GM23248 (cell line): ENCODE measurements around the gene DAPK1. TPM values are rescaled to one million over a fixed set of nuclear protein-coding genes. Genes with fewer than 3 reads are reported as not detected.

ENCODE experiments used
- DNase-seq: peaks from one replicate; pipeline ENCODE4 v3.0.0-alpha.2; 2015
- H2AFZ ChIP-seq: fragments of 200-600 bp; sonication (generic); 2 replicates; pipeline ENCODE4 v1.6.1; 2016; ENCODE audit warnings: antibody characterized with exemption
- H3F3A ChIP-seq: fragments of 200-600 bp; sonication (generic); 2 replicates; pipeline ENCODE4 v1.6.1; 2016; ENCODE audit warnings: mild to moderate bottlenecking, antibody characterized with exemption, mixed run types; ENCODE audit not compliant: insufficient read depth
- H3K27ac ChIP-seq: fragments of 200-600 bp; sonication (generic); 2 replicates; pipeline ENCODE4 v1.5.1; 2016; ENCODE audit warnings: mild to moderate bottlenecking
- H3K27me3 ChIP-seq: fragments of 200-600 bp; sonication (generic); replicated peaks from 2 replicates; pipeline ENCODE4 v1.6.1; 2016; ENCODE audit warnings: mild to moderate bottlenecking; ENCODE audit not compliant: insufficient read depth
- H3K36me3 ChIP-seq: fragments of 200-600 bp; sonication (generic); 2 replicates; pipeline ENCODE4 v1.6.1; 2016; ENCODE audit warnings: low read depth, mild to moderate bottlenecking
- H3K4me1 ChIP-seq: fragments of 200-600 bp; sonication (generic); 2 replicates; pipeline ENCODE4 v1.6.1; 2016; ENCODE audit warnings: mild to moderate bottlenecking; ENCODE audit not compliant: insufficient read depth
- H3K4me2 ChIP-seq: fragments of 200-600 bp; sonication (generic); one replicate; pipeline ENCODE4 v1.6.1; 2016; ENCODE audit warnings: mild to moderate bottlenecking; ENCODE audit not compliant: unreplicated experiment
- H3K4me3 ChIP-seq: fragments of 200-600 bp; sonication (generic); 2 replicates; pipeline ENCODE4 v1.5.1; 2016; ENCODE audit warnings: mild to moderate bottlenecking
- H3K79me2 ChIP-seq: fragments of 200-600 bp; sonication (generic); 2 replicates; pipeline ENCODE4 v1.6.1; 2016; ENCODE audit warnings: mild to moderate bottlenecking; ENCODE audit not compliant: insufficient read depth
- H3K9ac ChIP-seq: fragments of 200-600 bp; sonication (generic); 2 replicates; pipeline ENCODE4 v1.6.1; 2016; ENCODE audit warnings: mild to moderate bottlenecking
- H3K9me2 ChIP-seq: fragments of 200-600 bp; sonication (generic); 2 replicates; pipeline ENCODE4 v1.6.1; 2016; ENCODE audit warnings: mixed run types, mild to moderate bottlenecking, moderate library complexity; ENCODE audit not compliant: insufficient read depth
- H3K9me3 ChIP-seq: fragments of 200-600 bp; sonication (generic); one replicate; pipeline ENCODE4 v1.6.1; 2017; ENCODE audit warnings: low read depth
- H4K20me1 ChIP-seq: fragments of 200-600 bp; sonication (generic); 2 replicates; pipeline ENCODE4 v1.6.0; 2016; ENCODE audit not compliant: insufficient read depth
- EZH2 ChIP-seq: fragments of 200-600 bp; sonication (generic); IDR thresholded peaks from 2 replicates; pipeline ENCODE4 v1.6.1; 2018; ENCODE audit warnings: antibody characterized with exemption, mild to moderate bottlenecking; ENCODE audit not compliant: insufficient read depth, poor library complexity, severe bottlenecking
- EZH2phosphoT487 ChIP-seq: fragments of 200-600 bp; sonication (generic); IDR thresholded peaks from 2 replicates; pipeline ENCODE4 v1.6.1; 2018; ENCODE audit warnings: antibody characterized with exemption, moderate library complexity, mild to moderate bottlenecking, low read depth; ENCODE audit not compliant: insufficient read depth
- WGBS, 2 experiments: methylation state at CpG; one replicate each; pipeline ENCODE4 v1.1.6; 2015 to 2017; ENCODE audit warnings: low lambda C conversion rate in 2 of 2, low coverage in 1 of 2; ENCODE audit errors: missing lambda C conversion rate in 2 of 2; 5-methylcytosine and 5-hydroxymethylcytosine counted together
- in situ Hi-C: fragments of 300-500 bp; cut with MboI; formaldehyde crosslinking; loops from 2 replicates; pipeline ENCODE4 v1.15.0; 2020
- polyA plus RNA-seq: library from polyadenylated mRNA; unstranded; fragments of >200 nt; fragmentation: Nextera tagmentation; extraction: Ambion mirVana; gene quantifications from 2 replicates; pipeline ENCODE4 v1.2.1, GENCODE V29; 2016
- total RNA-seq: library from RNA; depleted of rRNA; stranded (reverse); fragments of >200 nt; shearing (Covaris generic); gene quantifications from 2 replicates; pipeline ENCODE4 v1.2.3, GENCODE V29; 2014

The DAPK1 gene
- total and polyA plus RNA-seq, 2 experiments from 2014 or later = 1.6 to 1.9 TPM

DNA sequence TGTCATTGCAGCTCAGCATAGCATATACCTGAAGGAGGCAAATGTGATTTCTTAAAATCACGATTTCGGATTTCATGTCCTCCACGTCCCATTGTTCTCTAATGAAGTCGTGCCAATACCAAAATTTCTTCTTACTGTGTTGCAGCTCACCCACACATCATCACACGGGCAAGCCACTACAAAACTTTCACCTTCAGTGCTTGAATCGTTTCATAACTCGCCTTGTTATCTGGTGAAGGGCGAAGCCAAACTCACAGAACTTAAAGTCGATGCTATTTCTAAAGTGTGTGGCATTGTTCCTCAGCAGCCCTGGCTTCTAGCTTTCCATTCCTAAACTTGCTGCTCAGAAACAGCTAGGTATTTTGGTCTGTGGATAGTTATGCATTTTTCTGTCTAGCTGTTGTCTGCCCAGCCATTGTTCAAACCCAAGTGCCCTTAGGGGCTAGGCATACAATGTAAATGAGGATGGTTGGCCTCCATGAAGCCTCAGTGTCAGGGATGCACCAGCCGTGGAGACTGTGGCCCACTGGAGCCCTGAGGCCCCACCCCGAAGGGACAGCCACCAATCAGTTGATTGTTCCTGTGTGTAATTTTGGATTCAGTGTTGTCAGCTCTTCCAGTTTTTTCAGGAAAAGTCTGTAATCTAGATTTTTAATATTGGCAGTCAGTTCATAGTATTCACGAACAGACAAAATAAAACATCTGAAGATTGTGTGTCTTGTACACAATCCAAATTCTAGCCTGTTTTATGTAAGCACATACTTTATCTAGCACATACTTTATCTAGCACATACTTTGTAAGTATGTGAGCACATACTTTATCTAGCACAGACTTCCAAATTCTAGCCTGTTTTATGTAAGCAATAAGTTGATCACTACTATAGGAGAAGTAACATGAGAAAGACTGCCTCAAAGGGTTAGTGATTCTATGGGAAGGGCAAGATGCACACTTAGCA is 112.8 kb downstream of the DAPK1 start:
- Histone ChIP-seq H3K4me2 (no peak overlapping the region), H3K27ac (no peak overlapping the region)
- in situ Hi-C loops = no loop called here

DNA sequence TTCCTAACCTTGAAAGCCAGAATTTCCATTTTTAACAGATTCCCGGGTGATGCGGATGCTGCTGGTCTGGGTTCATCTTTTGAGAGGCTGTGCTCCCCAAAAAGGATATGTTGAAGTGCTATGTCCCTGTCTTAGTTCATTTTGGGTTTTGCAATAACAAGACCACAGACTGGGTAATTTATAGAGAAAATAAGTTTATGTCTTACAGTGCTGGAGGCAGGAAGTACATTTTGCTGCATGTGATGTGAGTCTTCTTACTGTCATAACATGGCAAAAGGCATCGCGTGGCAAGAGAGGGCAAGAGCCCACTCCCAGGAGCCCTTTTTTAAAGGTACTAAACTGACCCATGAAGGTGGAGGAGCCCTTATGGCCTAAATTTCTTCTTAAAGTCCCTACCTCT is 114.1 kb downstream of the DAPK1 start:
- H3K9me2 ChIP-seq = no peaks in the 10 kb centered on the region
- no peaks in the 10 kb centered on the region for H3K79me2 ChIP-seq
- 0 out of 2 replicates have a peak, but pooled peaks cover 3% of the 10 kb centered on the region for H3F3A ChIP-seq
- H3K36me3 ChIP-seq = no peaks in the 10 kb centered on the region
- 88 to 96% methylated on average over 4 of the region's 4 CpGs for WGBS, 2 experiments
- DNase-seq = no peak
- H2AFZ ChIP-seq = no peak overlapping the region
- H3K4me3 ChIP-seq = no peak overlapping the region
- in situ Hi-C loops = no loop called here
- H3K9me3 ChIP-seq = no peaks in the 10 kb centered on the region
- H3K27me3 ChIP-seq = no peaks in the 10 kb centered on the region; the same call in 1 of the 2 replicates
- no peak overlapping the region for H3K4me2 ChIP-seq
- H3K27ac ChIP-seq = no peak overlapping the region
- TF ChIP-seq EZH2phosphoT487 (no peak), EZH2 (no peak)
- H3K9ac ChIP-seq = no peak overlapping the region
- no peaks in the 10 kb centered on the region for H4K20me1 ChIP-seq
- peaks cover 4% of the 10 kb centered on the region; the same call in 1 of the 2 replicates for H3K4me1 ChIP-seq

More for the DNA sequence above, 112.8 kb downstream of the DAPK1 start:
- no peaks in the 10 kb centered on the region for H3K79me2 ChIP-seq
- no peaks in the 10 kb centered on the region; the same call in 1 of the 2 replicates for H3K27me3 ChIP-seq
- H4K20me1 ChIP-seq = no peaks in the 10 kb centered on the region
- no peak overlapping the region for H3K9ac ChIP-seq
- no peak overlapping the region for H3K4me3 ChIP-seq
- peaks cover 5% of the 10 kb centered on the region; the same call in 1 of the 2 replicates for H3K4me1 ChIP-seq
- TF ChIP-seq EZH2 = no peak
- 0 out of 2 replicates have a peak, but pooled peaks cover 3% of the 10 kb centered on the region for H3F3A ChIP-seq
- no peak for DNase-seq
- WGBS, 2 experiments = 72 to 74% methylated on average over 12 of the region's 12 CpGs
- H2AFZ ChIP-seq = no peak overlapping the region
- H3K9me3 ChIP-seq = no peaks in the 10 kb centered on the region
- no peaks in the 10 kb centered on the region for H3K9me2 ChIP-seq
- no peaks in the 10 kb centered on the region for H3K36me3 ChIP-seq

DNA sequence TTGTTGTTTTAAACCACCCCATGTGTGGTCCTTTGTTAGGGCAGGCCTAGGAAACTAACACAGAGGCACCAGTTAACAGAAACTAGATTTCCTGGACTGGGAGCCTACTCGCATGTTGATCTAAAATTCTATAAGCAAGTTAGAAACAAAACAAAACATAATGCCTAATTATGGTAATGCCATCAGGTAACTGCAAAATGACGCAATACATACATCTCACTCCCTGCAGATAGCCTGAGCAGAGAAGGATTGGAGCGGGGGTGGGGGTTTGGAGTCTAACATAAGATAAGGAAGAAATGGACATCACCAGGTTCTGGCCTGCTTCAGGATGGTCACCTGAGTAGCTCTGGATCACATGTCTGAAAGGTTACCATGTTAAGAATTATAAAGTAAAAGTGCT is 114.9 kb downstream of the DAPK1 start:
- Histone ChIP-seq H3K79me2 (no peaks in the 10 kb centered on the region), H3K4me1 (no peaks in the 10 kb centered on the region), H3K27me3 (no peaks in the 10 kb centered on the region; the same call in 1 of the 2 replicates), H4K20me1 (no peaks in the 10 kb centered on the region), H3K9me2 (no peaks in the 10 kb centered on the region), H3K9me3 (no peaks in the 10 kb centered on the region), H2AFZ (no peak overlapping the region), H3K9ac (no peak overlapping the region), H3F3A (no peaks in the 10 kb centered on the region), H3K4me2 (no peak overlapping the region), H3K36me3 (no peaks in the 10 kb centered on the region), H3K4me3 (no peak overlapping the region), H3K27ac (no peak overlapping the region)
- TF ChIP-seq EZH2 (no peak), EZH2phosphoT487 (no peak)
- 82 to 84% methylated on average over 3 of the region's 3 CpGs for WGBS, 2 experiments
- no peak for DNase-seq
- in situ Hi-C loops = no loop called here

DNA sequence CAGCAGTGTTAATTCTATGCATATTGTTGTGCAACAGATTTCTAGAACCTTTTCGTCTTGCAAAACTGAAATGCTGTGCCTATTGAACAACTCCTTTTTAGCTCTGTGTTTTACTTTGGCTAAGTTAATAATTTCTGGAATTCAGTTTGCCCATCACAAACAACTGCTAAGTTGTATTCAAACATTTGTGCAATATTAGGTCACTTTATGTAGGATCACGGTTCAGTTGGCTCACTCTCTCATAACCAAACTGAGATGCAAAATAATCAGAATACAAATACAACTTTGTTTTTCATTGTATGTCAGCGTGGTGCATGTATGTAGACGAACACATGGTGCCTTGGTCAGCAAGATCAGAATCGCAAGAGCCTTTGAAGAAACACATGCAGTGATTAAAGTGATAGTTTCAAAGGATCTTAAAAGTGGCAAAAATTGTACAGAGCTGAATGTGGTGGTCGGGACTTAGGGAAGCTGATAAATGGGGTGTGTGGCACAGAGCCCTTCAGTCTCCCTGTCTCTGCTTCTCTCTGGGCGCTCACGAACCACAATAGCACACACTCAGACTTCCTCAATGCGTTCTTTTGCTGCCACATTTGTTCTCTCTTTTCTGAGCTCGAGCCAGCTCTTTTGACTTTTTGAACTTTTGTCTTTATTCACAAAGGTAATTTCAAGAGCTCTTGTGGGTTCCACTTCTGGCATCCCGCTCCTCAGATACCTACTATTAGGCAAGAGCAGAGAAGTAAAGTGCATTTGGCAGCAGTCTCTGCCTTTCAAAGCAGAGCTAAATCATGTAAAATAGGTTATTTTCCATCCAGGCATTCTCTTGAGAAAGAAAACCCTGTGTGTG is 115.8 kb downstream of the DAPK1 start:
- in situ Hi-C loops = no loop called here
- no peaks in the 10 kb centered on the region; the same call in 1 of the 2 replicates for H3K27me3 ChIP-seq
- no peaks in the 10 kb centered on the region for H4K20me1 ChIP-seq
- no peaks in the 10 kb centered on the region for H3K79me2 ChIP-seq
- H3K36me3 ChIP-seq = no peaks in the 10 kb centered on the region
- no peak overlapping the region for H2AFZ ChIP-seq
- H3K4me2 ChIP-seq = no peak overlapping the region
- no peak overlapping the region for H3K4me3 ChIP-seq
- H3K9me3 ChIP-seq = no peaks in the 10 kb centered on the region
- no peak overlapping the region for H3K27ac ChIP-seq
- no peaks in the 10 kb centered on the region for H3K9me2 ChIP-seq
- no peaks in the 10 kb centered on the region for H3K4me1 ChIP-seq
- no peaks in the 10 kb centered on the region for H3F3A ChIP-seq
- no peak for DNase-seq
- TF ChIP-seq EZH2phosphoT487 = no peak
- TF ChIP-seq EZH2 = no peak
- H3K9ac ChIP-seq = no peak overlapping the region
- 57 to 69% methylated on average over 10 to 11 of the region's 11 CpGs for WGBS, 2 experiments
